ENCODE data around the gene JADE3.
"Not testable (repeated sequence)": the region's sequence is repeated elsewhere in the genome, so short reads cannot be mapped to it uniquely, and the experiment has no call there.

JADE3 gene

GRCh38 chrX:46935295-46935694 lies 23.1 kb downstream of the JADE3 start:
- DNase-seq (ENCODE audit: low read depth in 2 of 2), result no peak

- DNase-seq (ENCODE audit: low read depth in 2 of 2), result no peak
Observed at GRCh38 chrX:46938589-46938988, 26.4 kb downstream of the JADE3 start.

GRCh38 chrX:46941341-46941740 lies 29.1 kb downstream of the JADE3 start:
- no peak for DNase-seq (ENCODE audit: low read depth in 2 of 2)

GRCh38 chrX:46953137-46953527 lies 40.9 kb downstream of the JADE3 start:
- DNase-seq (ENCODE audit: low read depth in 2 of 2), result no peak

- DNase-seq (ENCODE audit: low read depth in 2 of 2), result no peak
Observed at GRCh38 chrX:46953597-46953996, 41.4 kb downstream of the JADE3 start.

GRCh38 chrX:46954716-46955115 lies 42.5 kb downstream of the JADE3 start:
- no peak for DNase-seq (ENCODE audit: low read depth in 2 of 2)

- not testable (repeated sequence) for DNase-seq (ENCODE audit: low read depth in 2 of 2)
Observed at GRCh38 chrX:46956589-46956988, 44.4 kb downstream of the JADE3 start.

GRCh38 chrX:46957297-46957696 lies 45.1 kb downstream of the JADE3 start:
- no peak for DNase-seq (ENCODE audit: low read depth in 2 of 2)

GRCh38 chrX:46959101-46959500 lies 46.9 kb downstream of the JADE3 start:
- no peak for DNase-seq (ENCODE audit: low read depth in 2 of 2)

GRCh38 chrX:46959985-46960700 lies 47.9 kb downstream of the JADE3 start:
- no peak for DNase-seq (ENCODE audit: low read depth in 2 of 2)

GRCh38 chrX:46961097-46961496 lies 48.9 kb downstream of the JADE3 start:
- no peak for DNase-seq (ENCODE audit: low read depth in 2 of 2)

- DNase-seq (ENCODE audit: low read depth in 2 of 2), result no peak
Observed at GRCh38 chrX:46961574-46962283, 49.5 kb downstream of the JADE3 start.

GRCh38 chrX:46965125-46965758 lies 53.0 kb downstream of the JADE3 start:
- no peak for DNase-seq (ENCODE audit: low read depth in 2 of 2)

GRCh38 chrX:46967547-46967946 lies 55.3 kb downstream of the JADE3 start:
- DNase-seq (ENCODE audit: low read depth in 2 of 2), result no peak

GRCh38 chrX:46977046-46977445 lies 64.8 kb downstream of the JADE3 start:
- not testable (repeated sequence) for DNase-seq (ENCODE audit: low read depth in 2 of 2)

GRCh38 chrX:46978341-46979291 lies 66.4 kb downstream of the JADE3 start:
- peak; percentile 31 to 38 for DNase-seq (ENCODE audit: low read depth in 2 of 2)

- DNase-seq (ENCODE audit: low read depth in 2 of 2), result no peak
Observed at GRCh38 chrX:46984705-46985104, 72.5 kb downstream of the JADE3 start.

GRCh38 chrX:46989548-46989947 lies 77.3 kb downstream of the JADE3 start:
- no peak for DNase-seq (ENCODE audit: low read depth in 2 of 2)

GRCh38 chrX:46991664-46992063 lies 79.4 kb downstream of the JADE3 start:
- no peak for DNase-seq (ENCODE audit: low read depth in 2 of 2)

- DNase-seq (ENCODE audit: low read depth in 2 of 2), result no peak
Observed at GRCh38 chrX:46992070-46992469, 79.8 kb downstream of the JADE3 start.

- DNase-seq (ENCODE audit: low read depth in 2 of 2), result no peak
Observed at GRCh38 chrX:46994096-46994495, 81.9 kb downstream of the JADE3 start.

GRCh38 chrX:47012131-47012530 lies 99.9 kb downstream of the JADE3 start:
- DNase-seq (ENCODE audit: low read depth in 2 of 2), result no peak

Data from stimulated activated CD8-positive, alpha-beta memory T cell treated with anti-CD3 and anti-CD28 coated beads, Interleukin-7, amount 100 ng/mL, for 1 hour (primary cell).